SK-N-SH (cell line): Measurements from ENCODE around the gene TTYH3. TPM values are rescaled to one million over a fixed set of nuclear protein-coding genes. Genes with fewer than 3 reads are reported as not detected.

Experiments used
- CTCF ChIA-PET: fragments of 300-600, 350-600 bp; formaldehyde crosslinking; extraction: SDS; loops from one replicate; lab custom pipeline; 2021; lab: Yijun Ruan, JAX
- POLR2A ChIA-PET: fragments of 350-600 bp; sonication (Branson Sonifier 250); formaldehyde crosslinking; extraction: SDS; loops from one replicate; lab custom pipeline; 2020; ENCODE audit warnings: antibody characterized with exemption, inconsistent platforms; lab: Yijun Ruan, JAX
- DNase-seq: peaks from one replicate; pipeline ENCODE4 v3.0.0; 2012
- H2AFZ ChIP-seq: fragments of 200-600 bp; sonication (generic); 2 replicates; pipeline ENCODE4 v1.8.1; 2016; ENCODE audit warnings: antibody characterized with exemption, mild to moderate bottlenecking, low read depth
- H3F3A ChIP-seq: fragments of 200-600 bp; sonication (generic); replicated peaks from 2 replicates; pipeline ENCODE3; 2016; ENCODE audit warnings: antibody characterized with exemption, mild to moderate bottlenecking; ENCODE audit not compliant: insufficient read depth
- H3K27ac ChIP-seq, 2 experiments: fragments of 200-500 bp in 1 of 2; fragments of 200-600 bp in 1 of 2; sonication (Bioruptor generic) in 1 of 2; sonication (generic), shearing (Covaris generic) in 1 of 2; 2 replicates each; pipeline versions ENCODE4 v1.5.1 to v1.6.1; 2014 to 2016; ENCODE audit warnings: low read depth in 2 of 2, inconsistent platforms in 1 of 2, low read length in 1 of 2, mild to moderate bottlenecking in 1 of 2, mixed read lengths in 1 of 2
- H3K27me3 ChIP-seq: fragments of 200-600 bp; sonication (generic), shearing (Covaris generic); 2 replicates; pipeline ENCODE4 v1.6.1; 2016; ENCODE audit warnings: mixed run types; ENCODE audit not compliant: insufficient read depth
- H3K36me3 ChIP-seq, 2 experiments: fragments of 200-500 bp in 1 of 2; fragments of 200-600 bp in 1 of 2; sonication (Bioruptor generic) in 1 of 2; sonication (generic) in 1 of 2; replicated peaks in 1 of 2; 2 replicates each; pipeline versions ENCODE3 to v1.5.1; 2014 to 2016; ENCODE audit warnings: low read length in 1 of 2, mild to moderate bottlenecking in 1 of 2; ENCODE audit not compliant: insufficient read depth in 2 of 2, control insufficient read depth in 1 of 2
- H3K4me1 ChIP-seq, 2 experiments: fragments of 200-500 bp in 1 of 2; fragments of 200-600 bp in 1 of 2; sonication (Bioruptor generic) in 1 of 2; sonication (generic), shearing (Covaris generic) in 1 of 2; 2 replicates each; pipeline versions ENCODE4 v1.5.1 to v1.6.1; 2014 to 2016; ENCODE audit warnings: low read depth in 1 of 2, low read length in 1 of 2, mixed run types in 1 of 2; ENCODE audit not compliant: insufficient read depth in 2 of 2, control insufficient read depth in 1 of 2
- H3K4me2 ChIP-seq: fragments of 200-600 bp; sonication (generic), shearing (Covaris generic); 2 replicates; pipeline ENCODE4 v1.6.1; 2017; ENCODE audit warnings: mixed run types
- H3K4me3 ChIP-seq, 2 experiments: fragments of 200-500 bp in 1 of 2; fragments of 200-600 bp in 1 of 2; sonication (Bioruptor generic) in 1 of 2; sonication (generic), shearing (Covaris generic) in 1 of 2; 2 replicates each; pipeline versions ENCODE4 v1.5.1 to v1.8.1; 2014 to 2016; ENCODE audit warnings: low read depth in 2 of 2, inconsistent platforms in 1 of 2, low read length in 1 of 2, mild to moderate bottlenecking in 1 of 2, mixed read lengths in 1 of 2, moderate library complexity in 1 of 2
- H3K79me2 ChIP-seq: fragments of 200-600 bp; sonication (generic); 2 replicates; pipeline ENCODE4 v1.8.1; 2017; ENCODE audit warnings: mild to moderate bottlenecking; ENCODE audit not compliant: insufficient read depth
- H3K9ac ChIP-seq: fragments of 200-600 bp; sonication (generic); 2 replicates; pipeline ENCODE4 v1.6.1; 2017; ENCODE audit warnings: mixed run types
- H3K9me2 ChIP-seq: fragments of 200-600 bp; sonication (generic); 2 replicates; pipeline ENCODE4 v1.6.1; 2017; ENCODE audit warnings: mixed run types
- H3K9me3 ChIP-seq: fragments of 200-600 bp; sonication (generic); 2 replicates; pipeline ENCODE4 v1.6.1; 2017; ENCODE audit warnings: mixed run types, mild to moderate bottlenecking, moderate library complexity
- H4K20me1 ChIP-seq: fragments of 200-600 bp; sonication (generic); 2 replicates; pipeline ENCODE4 v1.6.1; 2017; ENCODE audit warnings: mild to moderate bottlenecking, mixed run types; ENCODE audit not compliant: insufficient read depth
- EP300 ChIP-seq, 2 experiments: IDR thresholded peaks; 2 replicates each; pipeline versions ENCODE4 v1.4.0 to v1.6.1; 2012; ENCODE audit warnings: borderline replicate concordance in 1 of 2, low read depth in 1 of 2, low read length in 1 of 2
- FOXJ3 ChIP-seq: sonication (generic); formaldehyde crosslinking; IDR thresholded peaks from 2 replicates; pipeline ENCODE4 v1.5.1; 2020; ENCODE audit warnings: mild to moderate bottlenecking, missing genetic modification reagents
- GABPA ChIP-seq: IDR thresholded peaks from 2 replicates; pipeline ENCODE4 v1.4.0; 2012; ENCODE audit warnings: low read depth, mild to moderate bottlenecking
- GATA2 ChIP-seq: sonication (generic); formaldehyde crosslinking; IDR thresholded peaks from 2 replicates; pipeline ENCODE4 v1.5.0; 2020; ENCODE audit warnings: mild to moderate bottlenecking, missing genetic modification reagents
- JUND ChIP-seq: IDR thresholded peaks from 2 replicates; pipeline ENCODE4 v1.4.0; 2012
- NRF1 ChIP-seq: IDR thresholded peaks from 2 replicates; pipeline ENCODE4 v1.6.1; 2012; ENCODE audit warnings: low read depth, mild to moderate bottlenecking, low read length
- RAD21 ChIP-seq: IDR thresholded peaks from 2 replicates; pipeline ENCODE4 v1.6.1; 2012; ENCODE audit warnings: mild to moderate bottlenecking, low read length
- RCOR1 ChIP-seq: fragments of 150-350 bp; IDR thresholded peaks from 2 replicates; pipeline ENCODE4 v1.6.1; 2017; ENCODE audit warnings: antibody characterized with exemption, low read length
- RFX5 ChIP-seq: IDR thresholded peaks from 2 replicates; pipeline ENCODE4 v1.6.1; 2012; ENCODE audit warnings: mild to moderate bottlenecking, improper control_type of control experiment, low read length
- RXRA ChIP-seq: IDR thresholded peaks from 2 replicates; pipeline ENCODE4 v1.4.0; 2012; ENCODE audit warnings: low read depth, mild to moderate bottlenecking, borderline replicate concordance
- SIN3A ChIP-seq: IDR thresholded peaks from 2 replicates; pipeline ENCODE4 v1.6.1; 2012; ENCODE audit warnings: low read depth, mild to moderate bottlenecking, low read length, moderate library complexity, borderline replicate concordance
- TEAD4 ChIP-seq: IDR thresholded peaks from 2 replicates; pipeline ENCODE4 v1.4.0; 2012; ENCODE audit warnings: mild to moderate bottlenecking, borderline replicate concordance; ENCODE audit not compliant: insufficient read depth
- WGBS: methylation state at CpG from one replicate; pipeline ENCODE4 v1.1.6; 2017; ENCODE audit warnings: low lambda C conversion rate; 5-methylcytosine and 5-hydroxymethylcytosine counted together
- polyA plus RNA-seq, 3 experiments: library from polyadenylated mRNA; depleted of rRNA; stranded (reverse); fragments of >200 nt; gene quantifications; 2 replicates each; pipeline ENCODE4 v1.2.3, GENCODE V29; 2012
- TF ChIP-seq, protein P1 (sequence below): IDR thresholded peaks from 2 replicates; pipeline ENCODE4 v1.4.0; 2012; ENCODE audit warnings: low read depth, borderline replicate concordance
- TF ChIP-seq, protein P2 (sequence below): IDR thresholded peaks from 2 replicates; pipeline ENCODE4 v1.6.1; 2012; ENCODE audit warnings: mild to moderate bottlenecking, low read depth, low read length, moderate library complexity

Gene TTYH3
- polyA plus RNA-seq, 1 of the 3 experiments (the other 2 are of a cell fraction) = 105 TPM

- TF ChIP-seq, protein P1, sequence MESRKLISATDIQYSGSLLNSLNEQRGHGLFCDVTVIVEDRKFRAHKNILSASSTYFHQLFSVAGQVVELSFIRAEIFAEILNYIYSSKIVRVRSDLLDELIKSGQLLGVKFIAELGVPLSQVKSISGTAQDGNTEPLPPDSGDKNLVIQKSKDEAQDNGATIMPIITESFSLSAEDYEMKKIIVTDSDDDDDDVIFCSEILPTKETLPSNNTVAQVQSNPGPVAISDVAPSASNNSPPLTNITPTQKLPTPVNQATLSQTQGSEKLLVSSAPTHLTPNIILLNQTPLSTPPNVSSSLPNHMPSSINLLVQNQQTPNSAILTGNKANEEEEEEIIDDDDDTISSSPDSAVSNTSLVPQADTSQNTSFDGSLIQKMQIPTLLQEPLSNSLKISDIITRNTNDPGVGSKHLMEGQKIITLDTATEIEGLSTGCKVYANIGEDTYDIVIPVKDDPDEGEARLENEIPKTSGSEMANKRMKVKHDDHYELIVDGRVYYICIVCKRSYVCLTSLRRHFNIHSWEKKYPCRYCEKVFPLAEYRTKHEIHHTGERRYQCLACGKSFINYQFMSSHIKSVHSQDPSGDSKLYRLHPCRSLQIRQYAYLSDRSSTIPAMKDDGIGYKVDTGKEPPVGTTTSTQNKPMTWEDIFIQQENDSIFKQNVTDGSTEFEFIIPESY = no peak
- TF ChIP-seq GATA2 (CRISPR knock-in tag) (no peak), TEAD4 (no peak), RAD21 (no peak), NRF1 (no peak), JUND (no peak), GABPA (no peak)
- TF ChIP-seq, protein P2, sequence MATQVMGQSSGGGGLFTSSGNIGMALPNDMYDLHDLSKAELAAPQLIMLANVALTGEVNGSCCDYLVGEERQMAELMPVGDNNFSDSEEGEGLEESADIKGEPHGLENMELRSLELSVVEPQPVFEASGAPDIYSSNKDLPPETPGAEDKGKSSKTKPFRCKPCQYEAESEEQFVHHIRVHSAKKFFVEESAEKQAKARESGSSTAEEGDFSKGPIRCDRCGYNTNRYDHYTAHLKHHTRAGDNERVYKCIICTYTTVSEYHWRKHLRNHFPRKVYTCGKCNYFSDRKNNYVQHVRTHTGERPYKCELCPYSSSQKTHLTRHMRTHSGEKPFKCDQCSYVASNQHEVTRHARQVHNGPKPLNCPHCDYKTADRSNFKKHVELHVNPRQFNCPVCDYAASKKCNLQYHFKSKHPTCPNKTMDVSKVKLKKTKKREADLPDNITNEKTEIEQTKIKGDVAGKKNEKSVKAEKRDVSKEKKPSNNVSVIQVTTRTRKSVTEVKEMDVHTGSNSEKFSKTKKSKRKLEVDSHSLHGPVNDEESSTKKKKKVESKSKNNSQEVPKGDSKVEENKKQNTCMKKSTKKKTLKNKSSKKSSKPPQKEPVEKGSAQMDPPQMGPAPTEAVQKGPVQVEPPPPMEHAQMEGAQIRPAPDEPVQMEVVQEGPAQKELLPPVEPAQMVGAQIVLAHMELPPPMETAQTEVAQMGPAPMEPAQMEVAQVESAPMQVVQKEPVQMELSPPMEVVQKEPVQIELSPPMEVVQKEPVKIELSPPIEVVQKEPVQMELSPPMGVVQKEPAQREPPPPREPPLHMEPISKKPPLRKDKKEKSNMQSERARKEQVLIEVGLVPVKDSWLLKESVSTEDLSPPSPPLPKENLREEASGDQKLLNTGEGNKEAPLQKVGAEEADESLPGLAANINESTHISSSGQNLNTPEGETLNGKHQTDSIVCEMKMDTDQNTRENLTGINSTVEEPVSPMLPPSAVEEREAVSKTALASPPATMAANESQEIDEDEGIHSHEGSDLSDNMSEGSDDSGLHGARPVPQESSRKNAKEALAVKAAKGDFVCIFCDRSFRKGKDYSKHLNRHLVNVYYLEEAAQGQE = no peak
Measured at GRCh38 chr7:2644220-2644561, 12.4 kb downstream of the TTYH3 start (continued).

GRCh38 chr7:2644562-2645273 is 12.9 kb downstream of the TTYH3 start:
- Histone ChIP-seq H3F3A (no peaks in the 10 kb centered on the region), H3K4me2 (peak overlapping the region; percentile 59), H3K4me3 (no peak overlapping the region), H3K4me1 (peaks cover 36 to 80% of the 10 kb centered on the region in 2 experiments), H3K27ac (peak overlapping the region; percentile 42 to 98), H2AFZ (no peak overlapping the region), H3K36me3 (peaks cover 14 to 29% of the 10 kb centered on the region in 2 experiments), H4K20me1 (peaks cover 93% of the 10 kb centered on the region), H3K27me3 (no peaks in the 10 kb centered on the region), H3K9ac (no peak overlapping the region; the same call in 1 of the 2 replicates), H3K9me2 (no peaks in the 10 kb centered on the region), H3K79me2 (peaks cover 87% of the 10 kb centered on the region), H3K9me3 (no peaks in the 10 kb centered on the region)
- TF ChIP-seq EP300 (IDR thresholded peaks at IDR 0.05; ENCODE audit: borderline replicate concordance in 1 of 2, low read depth in 1 of 2, low read length in 1 of 2) (no peak), RXRA (no peak), SIN3A (no peak), RCOR1 (no peak), FOXJ3 (no peak), RFX5 (0 out of 2 replicates have a peak, but pooled peaks have one; percentile 17)
- WGBS = 68% methylated on average over 9 of the region's 18 CpGs
- peak; percentile 74 for DNase-seq
- CTCF ChIA-PET = interaction anchor here (0.6 to 5.9 kb wide), 22 partner anchors 8 to 193 kb away, joined by 3 to 54 read pairs (median 5); partner anchors contain the start of gene TTYH3
- POLR2A ChIA-PET = interaction anchor here (1.0 to 2.2 kb wide), 4 partner anchors 10 to 193 kb away, joined by 4 to 8 read pairs (median 8); partner anchors contain the start of gene TTYH3
